HEK293T (cell line): ENCODE data around the gene SLC51A.

Experiments used
- CTCF ChIA-PET: fragments of 350-600 bp; formaldehyde crosslinking; extraction: SDS; loops from one replicate; lab custom pipeline; 2021; ENCODE audit warnings: antibody characterized with exemption, inconsistent platforms; lab: Yijun Ruan, JAX
- POLR2A ChIA-PET: fragments of 350-600 bp; formaldehyde crosslinking; extraction: SDS; loops from one replicate; lab custom pipeline; 2020; ENCODE audit warnings: antibody characterized with exemption, inconsistent platforms; lab: Yijun Ruan, JAX
- DNase-seq: peaks from one replicate; pipeline ENCODE4 v3.0.0; 2012; ENCODE audit warnings: mixed read lengths; ENCODE audit errors: extremely low spot score
- ARNT ChIP-seq: fragments of 450-650 bp; IDR thresholded peaks from 2 replicates; pipeline ENCODE4 v1.6.1; 2017; ENCODE audit warnings: mild to moderate bottlenecking
- BHLHE40 ChIP-seq: fragments of 450-650 bp; IDR thresholded peaks from 2 replicates; pipeline ENCODE4 v1.6.1; 2016; ENCODE audit warnings: mild to moderate bottlenecking, moderate library complexity, borderline replicate concordance
- CTBP1 ChIP-seq: fragments of 450-650 bp; IDR thresholded peaks from 2 replicates; pipeline ENCODE4 v1.6.1; 2016; ENCODE audit warnings: borderline replicate concordance
- ELF4 ChIP-seq: fragments of 450-650 bp; IDR thresholded peaks from 2 replicates; pipeline ENCODE4 v1.6.1; 2017; ENCODE audit warnings: antibody characterized with exemption
- FOXA1 ChIP-seq: fragments of 450-650 bp; IDR thresholded peaks from 2 replicates; pipeline ENCODE4 v1.6.1; 2016; ENCODE audit warnings: mild to moderate bottlenecking
- FOXK2 ChIP-seq: fragments of 450-650 bp; IDR thresholded peaks from 2 replicates; pipeline ENCODE4 v1.6.1; 2016; ENCODE audit warnings: mild to moderate bottlenecking
- FOXM1 ChIP-seq: fragments of 450-650 bp; IDR thresholded peaks from 2 replicates; pipeline ENCODE4 v1.6.1; 2017; ENCODE audit warnings: mild to moderate bottlenecking, borderline replicate concordance
- HDGF ChIP-seq: fragments of 450-650 bp; IDR thresholded peaks from 2 replicates; pipeline ENCODE4 v1.6.1; 2017; ENCODE audit warnings: antibody characterized with exemption, borderline replicate concordance
- L3MBTL2 ChIP-seq: fragments of 450-650 bp; conservative IDR thresholded peaks from 2 replicates; pipeline ENCODE4 v1.6.1; 2016; ENCODE audit warnings: mild to moderate bottlenecking
- LEF1 ChIP-seq: fragments of 450-650 bp; IDR thresholded peaks from 2 replicates; pipeline ENCODE4 v1.6.1; 2017; ENCODE audit warnings: mild to moderate bottlenecking, borderline replicate concordance
- NFRKB ChIP-seq: fragments of 450-650 bp; IDR thresholded peaks from 2 replicates; pipeline ENCODE4 v1.6.1; 2016; ENCODE audit warnings: mild to moderate bottlenecking, moderate library complexity
- PKNOX1 ChIP-seq: fragments of 450-650 bp; IDR thresholded peaks from 2 replicates; pipeline ENCODE4 v1.6.1; 2016
- SP1 ChIP-seq: fragments of 450-650 bp; IDR thresholded peaks from 2 replicates; pipeline ENCODE4 v1.6.1; 2017
- SUZ12 ChIP-seq: fragments of 450-650 bp; IDR thresholded peaks from 2 replicates; pipeline ENCODE4 v1.6.1; 2016; ENCODE audit warnings: mild to moderate bottlenecking
- TARDBP ChIP-seq: fragments of 450-650 bp; IDR thresholded peaks from 2 replicates; pipeline ENCODE4 v1.6.1; 2016
- ZNF384 ChIP-seq: fragments of 450-650 bp; IDR thresholded peaks from 2 replicates; pipeline ENCODE4 v1.6.1; 2016

SLC51A gene

GRCh38 chr3:196218155-196218712, 1.9 kb downstream of the SLC51A start:
- CTCF ChIA-PET = interaction anchor here (0.6 kb wide), 1 partner anchor 266 kb away, joined by 3 read pairs; no protein-coding TSS in a partner anchor
- POLR2A ChIA-PET = no interaction called here
- no peak for DNase-seq
- TF ChIP-seq FOXA1 (no peak), NFRKB (no peak), SUZ12 (no peak), ZNF384 (no peak), ARNT (no peak), LEF1 (no peak)

- ChIA-PET POLR2A (no interaction called here), CTCF (no interaction called here)
- TF ChIP-seq FOXM1 (no peak), ZNF384 (no peak), ELF4 (no peak), L3MBTL2 (no peak), PKNOX1 (no peak), LEF1 (no peak), SP1 (no peak), FOXK2 (no peak), TARDBP (no peak), SUZ12 (no peak), BHLHE40 (no peak), FOXA1 (no peak), HDGF (no peak), CTBP1 (no peak), NFRKB (no peak), ARNT (no peak)
- DNase-seq = no peak
Measured at GRCh38 chr3:196219194-196219969, 3.0 kb downstream of the SLC51A start.

GRCh38 chr3:196219970-196220311, 3.6 kb downstream of the SLC51A start:
- CTCF ChIA-PET = no interaction called here
- POLR2A ChIA-PET = no interaction called here
- no peak for TF ChIP-seq SUZ12
- no peak for TF ChIP-seq L3MBTL2
- TF ChIP-seq SP1 = no peak
- no peak for TF ChIP-seq BHLHE40
- TF ChIP-seq FOXA1 = no peak
- no peak for TF ChIP-seq HDGF
- no peak for TF ChIP-seq ZNF384
- no peak for TF ChIP-seq FOXM1
- TF ChIP-seq ELF4 = no peak
- no peak for TF ChIP-seq CTBP1
- no peak for TF ChIP-seq ARNT
- TF ChIP-seq NFRKB = no peak
- TF ChIP-seq PKNOX1 = no peak
- TF ChIP-seq LEF1 = no peak
- no peak for TF ChIP-seq FOXK2
- no peak for TF ChIP-seq TARDBP
- no peak for DNase-seq

- POLR2A ChIA-PET = no interaction called here
- no peak for TF ChIP-seq TARDBP
- no peak for TF ChIP-seq HDGF
- no peak for TF ChIP-seq NFRKB
- TF ChIP-seq PKNOX1 = no peak
- no peak for TF ChIP-seq ELF4
- TF ChIP-seq BHLHE40 = no peak
- TF ChIP-seq LEF1 = no peak
- TF ChIP-seq ARNT = no peak
- no peak for TF ChIP-seq FOXK2
- no peak for TF ChIP-seq SP1
- no peak for TF ChIP-seq SUZ12
- no peak for TF ChIP-seq ZNF384
- TF ChIP-seq FOXA1 = no peak
- TF ChIP-seq FOXM1 = no peak
- TF ChIP-seq CTBP1 = no peak
- no peak for TF ChIP-seq L3MBTL2
- CTCF ChIA-PET = interaction anchor here (0.6 kb wide), 1 partner anchor 14 kb away, joined by 3 read pairs; no protein-coding TSS in a partner anchor
- no peak for DNase-seq
Measured at GRCh38 chr3:196220587-196220986, 4.3 kb downstream of the SLC51A start.

- POLR2A ChIA-PET = no interaction called here
- CTCF ChIA-PET = interaction anchor here (0.6 kb wide), 1 partner anchor 14 kb away, joined by 3 read pairs; no protein-coding TSS in a partner anchor
- no peak for DNase-seq
- TF ChIP-seq SP1 = no peak
- no peak for TF ChIP-seq NFRKB
- TF ChIP-seq BHLHE40 = no peak
- no peak for TF ChIP-seq L3MBTL2
- no peak for TF ChIP-seq TARDBP
- no peak for TF ChIP-seq PKNOX1
- TF ChIP-seq HDGF = no peak
- TF ChIP-seq LEF1 = no peak
- no peak for TF ChIP-seq ZNF384
- TF ChIP-seq ELF4 = no peak
- TF ChIP-seq CTBP1 = no peak
- no peak for TF ChIP-seq FOXA1
- TF ChIP-seq FOXM1 = no peak
- TF ChIP-seq SUZ12 = no peak
- no peak for TF ChIP-seq ARNT
- no peak for TF ChIP-seq FOXK2
Measured at GRCh38 chr3:196220991-196221390, 4.7 kb downstream of the SLC51A start.
